ENCODE measurements around the gene GFPT2. TPM values are rescaled to one million over a fixed set of nuclear protein-coding genes. Genes with fewer than 3 reads are reported as not detected.

GFPT2 gene
- total and polyA plus RNA-seq, 10 of the 15 experiments (the other 5 are each of a cell fraction or from before 2014, with no cell fraction given) = 0.05 to 0.33 (median 0.11) TPM; not detected in 4

GRCh38 chr5:180290568-180291233 is 62.4 kb downstream of the GFPT2 start:
- H3K27me3 ChIP-seq (replicated peaks in 1 of 2; ENCODE audit: control insufficient read depth in 2 of 2, insufficient read depth in 2 of 2, low read length in 1 of 2) = no peaks in the 10 kb centered on the region
- peaks cover 20% of the 10 kb centered on the region for H3K79me2 ChIP-seq (ENCODE audit: control insufficient read depth, insufficient read depth, low read length)
- TSS peak; percentile 67 for BruUV-seq (replicated peaks)
- DNase-seq (ENCODE audit: low read depth, low spot score) (no peak), FAIRE-seq (no peak), ATAC-seq (no peak)
- peak overlapping the region; percentile 1; the same call in 1 of the 2 replicates for H3K9ac ChIP-seq (ENCODE audit: control insufficient read depth, insufficient read depth, low read length)
- 48% methylated on average over 12 of the region's 13 CpGs for WGBS (ENCODE audit: insufficient coverage, insufficient replicate concordance, low lambda C conversion rate, missing lambda C conversion rate)
- H3K4me1 ChIP-seq (ENCODE audit: control insufficient read depth, insufficient read depth, low read length) = peaks cover 6% of the 10 kb centered on the region
- CTCF ChIA-PET = interaction anchor here (0.7 to 8.8 kb wide), 9 partner anchors 9 to 528 kb away, joined by 3 to 139 read pairs (median 3); no protein-coding TSS in a partner anchor
- SMC1A ChIA-PET (ENCODE audit: uncharacterized antibody, unreplicated experiment) = interaction anchor here (1.2 to 2.2 kb wide), 3 partner anchors 12 to 25 kb away, joined by 3 to 7 read pairs (median 7); no protein-coding TSS in a partner anchor
- in situ Hi-C loops (cut with MboI) (loop anchor here (5.0 kb wide), 1 partner anchor 187 kb away; no protein-coding TSS in a partner anchor), intact Hi-C loops (cut with micrococcal nuclease; ENCODE audit: unreplicated experiment) (no loop called here)
- TF ChIP-seq ZNF24 (IDR thresholded peaks at IDR 0.05) = peak; percentile 86
- TF ChIP-seq, protein P1, sequence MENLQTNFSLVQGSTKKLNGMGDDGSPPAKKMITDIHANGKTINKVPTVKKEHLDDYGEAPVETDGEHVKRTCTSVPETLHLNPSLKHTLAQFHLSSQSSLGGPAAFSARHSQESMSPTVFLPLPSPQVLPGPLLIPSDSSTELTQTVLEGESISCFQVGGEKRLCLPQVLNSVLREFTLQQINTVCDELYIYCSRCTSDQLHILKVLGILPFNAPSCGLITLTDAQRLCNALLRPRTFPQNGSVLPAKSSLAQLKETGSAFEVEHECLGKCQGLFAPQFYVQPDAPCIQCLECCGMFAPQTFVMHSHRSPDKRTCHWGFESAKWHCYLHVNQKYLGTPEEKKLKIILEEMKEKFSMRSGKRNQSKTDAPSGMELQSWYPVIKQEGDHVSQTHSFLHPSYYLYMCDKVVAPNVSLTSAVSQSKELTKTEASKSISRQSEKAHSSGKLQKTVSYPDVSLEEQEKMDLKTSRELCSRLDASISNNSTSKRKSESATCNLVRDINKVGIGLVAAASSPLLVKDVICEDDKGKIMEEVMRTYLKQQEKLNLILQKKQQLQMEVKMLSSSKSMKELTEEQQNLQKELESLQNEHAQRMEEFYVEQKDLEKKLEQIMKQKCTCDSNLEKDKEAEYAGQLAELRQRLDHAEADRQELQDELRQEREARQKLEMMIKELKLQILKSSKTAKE (IDR thresholded peaks at IDR 0.05; ENCODE audit: low read depth, poor library complexity, severe bottlenecking) = no peak
- H3K9me3 ChIP-seq (replicated peaks; ENCODE audit: control insufficient read depth, insufficient read depth, low read length) = peaks cover 3% of the 10 kb centered on the region; the same call in 1 of the 3 replicates
- no peak overlapping the region for H2AFZ ChIP-seq (ENCODE audit: control insufficient read depth, low read depth, low read length)
- RAD21 ChIA-PET (ENCODE audit: unreplicated experiment) = interaction anchor here (0.9 to 1.9 kb wide), 2 partner anchors 13 to 25 kb away, joined by 3 to 8 read pairs; no protein-coding TSS in a partner anchor
- no peaks in the 10 kb centered on the region; the same call in 1 of the 2 replicates for H4K20me1 ChIP-seq (ENCODE audit: control insufficient read depth, insufficient read depth)
- peak overlapping the region; percentile 82 for H3K4me3 ChIP-seq
- peaks cover 0 to 4% of the 10 kb centered on the region in 2 experiments; a peak in 1 of 4 replicates for H3K36me3 ChIP-seq (ENCODE audit: control insufficient read depth in 2 of 2, insufficient read depth in 2 of 2, low read length in 1 of 2)
- no peak overlapping the region for H3K27ac ChIP-seq (ENCODE audit: control insufficient read depth, insufficient read depth)
- POLR2A ChIA-PET = no interaction called here
- H3K4me2 ChIP-seq (ENCODE audit: control insufficient read depth, insufficient read depth) = peak overlapping the region; percentile 89

Measured in GM12878 (cell line).